Gastroesophageal sphincter (tissue), 3 donors: Measurements from ENCODE around the gene AATF.

Experiments used
- CTCF ChIP-seq, 4 experiments: fragments of 200-600 bp in 2 of 4; fragments of 450-650 bp in 2 of 4; sonication (generic) in 1 of 4; IDR thresholded peaks; one replicate each; pipeline ENCODE4 v1.5.1; 2017 to 2019; ENCODE audit warnings: antibody characterized with exemption in 4 of 4, mild to moderate bottlenecking in 2 of 4, moderate library complexity in 2 of 4
- EP300 ChIP-seq: sonication (generic); formaldehyde crosslinking; IDR thresholded peaks from one replicate; pipeline ENCODE4 v1.6.1; 2017; ENCODE audit warnings: antibody characterized with exemption, mild to moderate bottlenecking
- POLR2A ChIP-seq, 2 donors: fragments of 450-650 bp; IDR thresholded peaks; one replicate each; pipeline ENCODE4 v1.6.1; 2017; ENCODE audit warnings: antibody characterized with exemption in 2 of 2, mild to moderate bottlenecking in 2 of 2, moderate library complexity in 1 of 2
- POLR2AphosphoS5 ChIP-seq: sonication (generic); formaldehyde crosslinking; IDR thresholded peaks from one replicate; pipeline ENCODE4 v1.6.1; 2017; ENCODE audit warnings: antibody characterized with exemption

DNA sequence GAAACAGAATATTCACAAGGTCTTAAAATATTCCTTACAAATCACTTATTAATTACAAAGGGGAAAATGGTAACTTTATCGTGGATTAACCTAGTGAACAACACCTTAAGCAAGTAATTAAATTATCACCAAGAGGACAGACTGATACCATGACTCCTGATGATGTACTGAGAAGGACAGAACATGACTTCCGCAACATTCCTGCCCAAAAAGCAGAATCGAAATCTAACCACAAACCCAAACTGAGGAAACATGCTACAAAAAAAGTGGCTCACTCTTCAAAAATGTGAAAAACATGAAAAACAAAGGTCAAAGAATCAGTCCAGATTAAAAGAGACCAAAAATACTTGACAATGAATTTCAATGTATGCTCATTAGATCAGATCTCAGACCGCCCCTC lies 151.5 kb downstream of the AATF start:
- TF ChIP-seq CTCF (IDR thresholded peaks at IDR 0.05) (no peak), POLR2A (IDR thresholded peaks at IDR 0.05) (no peak), POLR2AphosphoS5 (no peak), EP300 (no peak)
